K562 (cell line): Measurements from ENCODE around the gene PDE11A. TPM values are rescaled to one million over a fixed set of nuclear protein-coding genes. Genes with fewer than 3 reads are reported as not detected.
A peak's percentile ranks its signal among the peaks of the same experiment; 100 is the strongest.

Source experiments
- CHCHD3 ChIP-seq: fragments of 250-450 bp; sonication (Bioruptor Pico); IDR thresholded peaks from 2 replicates; pipeline ENCODE4 v2.1.2; 2022; ENCODE audit warnings: mild to moderate bottlenecking
- CREB5 ChIP-seq: fragments of 250-450 bp; sonication (Bioruptor Pico); IDR thresholded peaks from 2 replicates; pipeline ENCODE4 v1.5.0; 2020; ENCODE audit warnings: mild to moderate bottlenecking
- ELF2 ChIP-seq: fragments of 250-450 bp; sonication (Bioruptor Pico); IDR thresholded peaks from 2 replicates; pipeline ENCODE4 v1.5.0; 2021; ENCODE audit warnings: mild to moderate bottlenecking
- FOS ChIP-seq: IDR thresholded peaks from 3 replicates; pipeline ENCODE4 v1.6.1; 2011; ENCODE audit not compliant: insufficient read length; ENCODE audit errors: extremely low read depth
- HSF4 ChIP-seq: fragments of 250-450 bp; sonication (Bioruptor Pico); IDR thresholded peaks from 2 replicates; pipeline ENCODE4 v2.1.2; 2022; ENCODE audit warnings: mild to moderate bottlenecking, moderate library complexity, borderline replicate concordance
- KHSRP ChIP-seq: fragments of 450-650 bp; IDR thresholded peaks from 2 replicates; pipeline ENCODE4 v1.6.1; 2017
- MAX ChIP-seq: sonication (generic); formaldehyde crosslinking; IDR thresholded peaks from 2 replicates; pipeline ENCODE4 v1.9.0; 2022; ENCODE audit warnings: mild to moderate bottlenecking, missing genetic modification reagents
- MBD2 ChIP-seq: sonication (generic); IDR thresholded peaks from 2 replicates; pipeline ENCODE4 v1.6.1; 2016; ENCODE audit warnings: low read depth, borderline replicate concordance
- MIER1 ChIP-seq: fragments of 450-650 bp; IDR thresholded peaks from 2 replicates; pipeline ENCODE4 v1.6.1; 2016; ENCODE audit warnings: antibody characterized with exemption, mild to moderate bottlenecking, low read depth
- SOX6 ChIP-seq: fragments of 450-650 bp; IDR thresholded peaks from 2 replicates; pipeline ENCODE4 v1.6.1; 2014; ENCODE audit warnings: mild to moderate bottlenecking
- SRSF3 ChIP-seq: fragments of 200-400 bp; formaldehyde crosslinking; IDR thresholded peaks from 2 replicates; pipeline ENCODE4 v1.6.1; 2016; ENCODE audit warnings: mild to moderate bottlenecking, low read length, moderate library complexity; ENCODE audit not compliant: insufficient read depth
- STAT5A ChIP-seq: IDR thresholded peaks from 2 replicates; pipeline ENCODE4 v1.6.1; 2012; ENCODE audit warnings: low read length, inconsistent platforms, borderline replicate concordance
- TCF7 ChIP-seq: sonication (generic); IDR thresholded peaks from 2 replicates; pipeline ENCODE4 v1.6.1; 2016; ENCODE audit warnings: antibody characterized with exemption, borderline replicate concordance
- TEAD2 ChIP-seq: fragments of 450-650 bp; IDR thresholded peaks from 2 replicates; pipeline ENCODE4 v1.6.1; 2016; ENCODE audit warnings: missing genetic modification characterization, control low read depth, missing compliant biosample characterization
- ZBTB26 ChIP-seq: fragments of 450-650 bp; formaldehyde crosslinking; IDR thresholded peaks from 2 replicates; pipeline ENCODE4 v1.4.0; 2022; ENCODE audit warnings: missing genetic modification characterization
- ZBTB43 ChIP-seq: sonication (generic); formaldehyde crosslinking; IDR thresholded peaks from 2 replicates; pipeline ENCODE4 v1.8.0; 2023; ENCODE audit warnings: mild to moderate bottlenecking, missing genetic modification reagents
- ZBTB49 ChIP-seq: sonication (generic); formaldehyde crosslinking; IDR thresholded peaks from 2 replicates; pipeline ENCODE4 v1.8.0; 2022; ENCODE audit warnings: missing genetic modification reagents, mild to moderate bottlenecking, borderline replicate concordance
- ZC3H11A ChIP-seq: IDR thresholded peaks from 2 replicates; pipeline ENCODE4 v1.6.1; 2012; ENCODE audit warnings: low read depth, low read length, improper control_type of control experiment
- ZNF217 ChIP-seq: sonication (generic); formaldehyde crosslinking; IDR thresholded peaks from 2 replicates; pipeline ENCODE4 v1.8.0; 2022; ENCODE audit warnings: mild to moderate bottlenecking, missing genetic modification reagents
- ZNF232 ChIP-seq: sonication (generic); formaldehyde crosslinking; IDR thresholded peaks from 2 replicates; pipeline ENCODE4 v1.8.0; 2022; ENCODE audit warnings: mild to moderate bottlenecking, missing genetic modification reagents
- ZNF436 ChIP-seq: fragments of 250-450, 450-650 bp; sonication (Bioruptor Pico); formaldehyde crosslinking; IDR thresholded peaks from 2 replicates; pipeline ENCODE4 v1.7.0; 2020; ENCODE audit warnings: mild to moderate bottlenecking
- ZNF644 ChIP-seq: fragments of 200-800 bp; sonication (Bioruptor generic); IDR thresholded peaks from 2 replicates; pipeline ENCODE4 v1.6.1; 2016; ENCODE audit warnings: low read depth, missing genetic modification characterization, missing compliant biosample characterization
- ZNF699 ChIP-seq: fragments of 250-450 bp; sonication (Bioruptor Pico); IDR thresholded peaks from 2 replicates; pipeline ENCODE4 v1.8.0; 2021; ENCODE audit warnings: mild to moderate bottlenecking, moderate library complexity; ENCODE audit not compliant: insufficient replicate concordance
- ZNF764 ChIP-seq: fragments of 250-450 bp; sonication (Bioruptor Pico); IDR thresholded peaks from 2 replicates; pipeline ENCODE4 v1.4.0; 2020; ENCODE audit warnings: low read depth, mild to moderate bottlenecking, moderate library complexity
- polyA plus RNA-seq, 8 experiments: library from polyadenylated mRNA; depleted of rRNA in 4 of 8; stranded (reverse) in 5 of 8; unstranded in 3 of 8; fragments of >200 nt; fragmentation: Nextera tagmentation in 2 of 8; fragmentation: Illumina TruSeq in 1 of 8; extraction: Ambion mirVana in 2 of 8; extraction: Trizol in 1 of 8; gene quantifications; 2 replicates each; pipeline versions ENCODE4 v1.2.1 to v1.2.3, GENCODE V29; 2011 to 2014; ENCODE audit warnings: inconsistent platforms in 1 of 8, missing spikeins in 1 of 8
- total RNA-seq, 7 experiments: library from RNA; depleted of rRNA in 6 of 7; stranded (reverse); fragments of >200 nt in 6 of 7; fragmentation: Illumina TruSeq in 2 of 7; extraction: Trizol in 2 of 7; gene quantifications; 2 replicates each; pipeline versions ENCODE4 v1.2.1 to v1.2.3, GENCODE V29; 2011 to 2021; ENCODE audit warnings: low replicate concordance in 1 of 7

Gene PDE11A
- total and polyA plus RNA-seq, 9 of the 15 experiments (the other 6 are each of a cell fraction or from before 2014, with no cell fraction given), result 3.2 to 22.1 (median 5.7) TPM

GRCh38 chr2:177693658-177694339 is 378.8 kb downstream of the PDE11A start (continued):
- TF ChIP-seq ZNF764 (CRISPR knock-in tag) (no peak), ZBTB26 (CRISPR knock-in tag) (no peak), ZNF436 (no peak), TCF7 (peak; percentile 42; the same call in 1 of the 2 replicates), ZBTB43 (CRISPR knock-in tag) (no peak), ZC3H11A (no peak), CHCHD3 (CRISPR knock-in tag) (no peak), FOS (no peak), MBD2 (peak; percentile 57; the same call in 1 of the 2 replicates), ELF2 (no peak), ZBTB49 (no peak), MIER1 (no peak), TEAD2 (tag) (no peak), CREB5 (CRISPR knock-in tag) (no peak), ZNF644 (tag) (peak; percentile 89), ZNF217 (no peak), KHSRP (peak; percentile 42; the same call in 1 of the 2 replicates), MAX (CRISPR knock-in tag) (no peak), SOX6 (peak; percentile 98), SRSF3 (no peak), STAT5A (peak; percentile 89), ZNF232 (CRISPR knock-in tag) (no peak), ZNF699 (CRISPR knock-in tag) (no peak), HSF4 (CRISPR knock-in tag) (no peak)
